Panc1 (cell line): ENCODE results near the gene RPL21.
"Not testable (repeated sequence)": the region's sequence is repeated elsewhere in the genome, so short reads cannot be mapped to it uniquely, and the experiment has no call there.

Experiments used
- CTCF ChIP-seq: fragments of 450-650 bp; IDR thresholded peaks from 2 replicates; pipeline ENCODE4 v1.5.1; 2017; ENCODE audit warnings: mild to moderate bottlenecking
- POLR2AphosphoS5 ChIP-seq: IDR thresholded peaks from 2 replicates; pipeline ENCODE4 v1.6.1; 2012; ENCODE audit warnings: mild to moderate bottlenecking, low read depth, low read length, moderate library complexity
- REST ChIP-seq, 2 experiments: IDR thresholded peaks; 2 replicates each; pipeline ENCODE4 v1.6.1; 2011 to 2012; ENCODE audit warnings: low read depth in 2 of 2, control low read depth in 1 of 2, low read length in 1 of 2, mild to moderate bottlenecking in 1 of 2, moderate library complexity in 1 of 2; ENCODE audit not compliant: insufficient read depth in 1 of 2
- SIN3A ChIP-seq: IDR thresholded peaks from 2 replicates; pipeline ENCODE4 v1.6.1; 2012; ENCODE audit warnings: low read depth, mild to moderate bottlenecking, low read length, moderate library complexity, borderline replicate concordance; ENCODE audit not compliant: insufficient read depth

- TF ChIP-seq CTCF; REST (IDR thresholded peaks at IDR 0.05; ENCODE audit: insufficient read depth in 1 of 2, low read depth in 2 of 2, low read length in 1 of 2); POLR2AphosphoS5; SIN3A: not testable (repeated sequence)
Measured at GRCh38 chr13:27217791-27218190, 33.6 kb upstream of the RPL21 start.
